HCT116 (cell line): ENCODE data around the gene PDE4B. TPM values are rescaled to one million over a fixed set of nuclear protein-coding genes. Genes with fewer than 3 reads are reported as not detected.

Experiments
- ATAC-seq: fragments of 200-7000 bp; cut with Tn5 transposase; 2 replicates; pipeline ENCODE4 v1.9.1; 2020; ENCODE audit warnings: mild to moderate bottlenecking, moderate library complexity
- BruUV-seq: library from RNA; stranded (reverse); fragments of 400-500 nt; replicated peaks from 2 replicates; lab custom pipeline; 2021; lab: Mats Ljungman, UMichigan
- CTCF ChIA-PET: fragments of 300-600 bp; sonication (Branson Sonifier 250); formaldehyde crosslinking; loops from one replicate; lab custom pipeline; 2021; ENCODE audit warnings: antibody characterized with exemption; lab: Charles Lee
- POLR2A ChIA-PET: fragments of 300-600, 350-600 bp; sonication (Branson Sonifier 250); formaldehyde crosslinking; loops from one replicate; lab custom pipeline; 2021; ENCODE audit warnings: antibody characterized with exemption; lab: Charles Lee
- RAD21 ChIA-PET, 2 experiments: fragments of 300-600 bp; sonication (Branson Sonifier 250); formaldehyde crosslinking; loops; one replicate each; lab custom pipeline; 2023; ENCODE audit warnings: low total read pairs in 2 of 2; ENCODE audit not compliant: uncharacterized antibody in 2 of 2, unreplicated experiment in 2 of 2, low non-redundant PET in 1 of 2; lab: Charles Lee
- DNase-seq: peaks from one replicate; pipeline ENCODE4 v3.0.0-alpha.2; 2010; ENCODE audit warnings: low read depth, low spot score
- H2AFZ ChIP-seq: fragments of 200-600 bp; shearing (Covaris generic), sonication (generic); 2 replicates; pipeline ENCODE4 v1.6.1; 2017; ENCODE audit warnings: low read depth, mixed run types, mixed read lengths, antibody characterized with exemption, low read length; ENCODE audit not compliant: poor library complexity, severe bottlenecking
- H3K27ac ChIP-seq: 2 replicates; pipeline ENCODE4 v1.5.1; 2012; ENCODE audit warnings: low read depth, low read length
- H3K27me3 ChIP-seq: fragments of 200-600 bp; sonication (generic); 2 replicates; pipeline ENCODE4 v1.6.1; 2016; ENCODE audit warnings: mixed run types, low read length, mixed read lengths; ENCODE audit not compliant: insufficient read depth
- H3K36me3 ChIP-seq, 2 experiments: fragments of 200-500 bp in 1 of 2; fragments of 200-600 bp in 1 of 2; sonication (Bioruptor generic) in 1 of 2; sonication (generic) in 1 of 2; 2 replicates each; pipeline versions ENCODE4 v1.5.1 to v1.6.1; 2014 to 2016; ENCODE audit warnings: low read length in 2 of 2, inconsistent platforms in 1 of 2, mixed read lengths in 1 of 2, mixed run types in 1 of 2; ENCODE audit not compliant: insufficient read depth in 2 of 2, control insufficient read depth in 1 of 2
- H3K4me1 ChIP-seq, 2 experiments: fragments of 200-600 bp in 1 of 2; sonication (generic) in 1 of 2; 2 replicates each; pipeline versions ENCODE4 v1.5.1 to v1.6.1; 2012 to 2017; ENCODE audit warnings: low read length in 2 of 2, inconsistent platforms in 1 of 2, mild to moderate bottlenecking in 1 of 2, mixed read lengths in 1 of 2, mixed run types in 1 of 2, moderate library complexity in 1 of 2; ENCODE audit not compliant: insufficient read depth in 2 of 2, control insufficient read depth in 1 of 2
- H3K4me2 ChIP-seq: fragments of 200-600 bp; sonication (generic); 2 replicates; pipeline ENCODE4 v1.6.1; 2017; ENCODE audit warnings: mixed run types, low read length, mixed read lengths
- H3K4me3 ChIP-seq, 2 experiments: fragments of 200-600 bp in 1 of 2; sonication (generic) in 1 of 2; replicated peaks in 1 of 2; 2 replicates each; pipeline ENCODE4 v1.5.1; 2011 to 2016; ENCODE audit warnings: low read length in 2 of 2, control low read depth in 1 of 2, low read depth in 1 of 2, mild to moderate bottlenecking in 1 of 2, mixed read lengths in 1 of 2, mixed run types in 1 of 2
- H3K79me2 ChIP-seq: fragments of 200-600 bp; sonication (generic); 2 replicates; pipeline ENCODE4 v1.6.1; 2017; ENCODE audit warnings: mild to moderate bottlenecking, mixed run types, low read length, moderate library complexity, mixed read lengths; ENCODE audit not compliant: insufficient read depth
- H3K9ac ChIP-seq: fragments of 200-600 bp; sonication (generic); 2 replicates; pipeline ENCODE4 v1.6.1; 2016; ENCODE audit warnings: low read length, mixed read lengths
- H3K9me2 ChIP-seq: fragments of 200-600 bp; sonication (generic), shearing (Covaris generic); 2 replicates; pipeline ENCODE4 v1.6.1; 2017; ENCODE audit warnings: mixed run types, mild to moderate bottlenecking, moderate library complexity; ENCODE audit not compliant: insufficient read depth
- H3K9me3 ChIP-seq, 2 experiments: fragments of 200-500 bp in 1 of 2; fragments of 200-600 bp in 1 of 2; sonication (Bioruptor generic) in 1 of 2; sonication (generic) in 1 of 2; 2 replicates each; pipeline ENCODE4 v1.6.1; 2014 to 2017; ENCODE audit warnings: low read length in 2 of 2, mixed read lengths in 2 of 2, inconsistent platforms in 1 of 2, low read depth in 1 of 2, mild to moderate bottlenecking in 1 of 2, mixed run types in 1 of 2, moderate library complexity in 1 of 2; ENCODE audit not compliant: control insufficient read depth in 1 of 2, insufficient read depth in 1 of 2
- H4K20me1 ChIP-seq: fragments of 200-600 bp; sonication (generic), shearing (Covaris generic); 2 replicates; pipeline ENCODE4 v1.6.1; 2017; ENCODE audit warnings: mixed run types, mild to moderate bottlenecking, moderate library complexity; ENCODE audit not compliant: insufficient read depth
- ATF3 ChIP-seq: IDR thresholded peaks from 2 replicates; pipeline ENCODE4 v1.6.1; 2012
- CEBPB ChIP-seq: IDR thresholded peaks from 2 replicates; pipeline ENCODE4 v1.6.1; 2012; ENCODE audit warnings: low read depth
- EGR1 ChIP-seq: IDR thresholded peaks from 2 replicates; pipeline ENCODE4 v1.6.1; 2012; ENCODE audit warnings: low read depth
- ELF1 ChIP-seq: IDR thresholded peaks from 2 replicates; pipeline ENCODE4 v1.6.1; 2012; ENCODE audit warnings: low read depth, borderline replicate concordance
- EZH2phosphoT487 ChIP-seq: fragments of 200-600 bp; IDR thresholded peaks from 2 replicates; pipeline ENCODE4 v1.6.1; 2018; ENCODE audit warnings: antibody characterized with exemption, borderline replicate concordance
- FOSL1 ChIP-seq: IDR thresholded peaks from 2 replicates; pipeline ENCODE4 v1.6.1; 2012; ENCODE audit warnings: low read depth
- JUND ChIP-seq: IDR thresholded peaks from 2 replicates; pipeline ENCODE4 v1.6.1; 2012
- POLR2A ChIP-seq: IDR thresholded peaks from 2 replicates; pipeline ENCODE4 v1.7.0; 2011; ENCODE audit warnings: borderline replicate concordance; ENCODE audit not compliant: insufficient read depth, insufficient read length; ENCODE audit errors: extremely low read depth
- RAD21 ChIP-seq: IDR thresholded peaks from 2 replicates; pipeline ENCODE4 v1.6.1; 2012; ENCODE audit warnings: low read depth, mild to moderate bottlenecking
- REST ChIP-seq: IDR thresholded peaks from 2 replicates; pipeline ENCODE4 v1.6.1; 2012; ENCODE audit warnings: low read depth
- SIN3A ChIP-seq: IDR thresholded peaks from 2 replicates; pipeline ENCODE4 v1.6.1; 2012; ENCODE audit warnings: low read depth
- SP1 ChIP-seq: IDR thresholded peaks from 2 replicates; pipeline ENCODE4 v1.6.1; 2012; ENCODE audit warnings: low read depth
- SRF ChIP-seq: IDR thresholded peaks from 2 replicates; pipeline ENCODE4 v1.6.1; 2012; ENCODE audit warnings: low read depth
- TCF7L2 ChIP-seq: IDR thresholded peaks from 2 replicates; pipeline ENCODE4 v1.7.0; 2011; ENCODE audit warnings: borderline replicate concordance, inconsistent platforms; ENCODE audit not compliant: insufficient read depth, insufficient read length; ENCODE audit errors: extremely low read depth
- YY1 ChIP-seq: IDR thresholded peaks from 2 replicates; pipeline ENCODE4 v1.6.1; 2011; ENCODE audit warnings: low read length, low read depth, moderate library complexity, mild to moderate bottlenecking; ENCODE audit not compliant: insufficient replicate concordance; ENCODE audit errors: extremely low read depth
- ZBTB33 ChIP-seq: IDR thresholded peaks from 2 replicates; pipeline ENCODE4 v1.6.1; 2011; ENCODE audit warnings: mild to moderate bottlenecking, low read length, moderate library complexity; ENCODE audit not compliant: insufficient replicate concordance; ENCODE audit errors: extremely low read depth
- ZNF274 ChIP-seq: fragments of 200-500 bp; sonication (Bioruptor generic); IDR thresholded peaks from 2 replicates; pipeline ENCODE4 v1.6.1; 2014; ENCODE audit warnings: mild to moderate bottlenecking, low read depth, low read length, inconsistent platforms
- intact Hi-C: fragments of 100-400 bp; cut with micrococcal nuclease; formaldehyde crosslinking; loops from 2 replicates; pipeline ENCODE4 v1.10.0; 2022
- total RNA-seq: library from RNA; stranded (reverse); gene quantifications from one replicate; pipeline ENCODE4 v1.2.1, GENCODE V29; 2021; ENCODE audit not compliant: unreplicated experiment
- TF ChIP-seq, protein P1 (sequence below), 3 experiments: fragments of 200-600 bp in 1 of 3; sonication (generic) in 1 of 3; IDR thresholded peaks in 2 of 3; conservative IDR thresholded peaks in 1 of 3; 2 replicates each; pipeline ENCODE4 v1.5.1; 2012 to 2017; ENCODE audit warnings: low read depth in 2 of 3, low read length in 2 of 3, antibody characterized with exemption in 1 of 3, borderline replicate concordance in 1 of 3, control low read depth in 1 of 3, mild to moderate bottlenecking in 1 of 3, mixed read lengths in 1 of 3, mixed run types in 1 of 3, moderate library complexity in 1 of 3; ENCODE audit not compliant: insufficient read depth in 1 of 3
- TF ChIP-seq, protein P2 (sequence below): IDR thresholded peaks from 2 replicates; pipeline ENCODE4 v1.6.1; 2012

PDE4B gene
- total RNA-seq, 1 experiment from 2014 or later, result 76.9 TPM

GRCh38 chr1:65963156-65963888 lies 170.6 kb downstream of the PDE4B start:
- Histone ChIP-seq H3K4me2 (no peak overlapping the region), H3K4me3 (no peak overlapping the region), H3K9ac (no peak overlapping the region), H3K27ac (no peak overlapping the region), H4K20me1 (no peaks in the 10 kb centered on the region), H3K4me1 (no peaks in the 10 kb centered on the region), H3K9me3 (no peaks in the 10 kb centered on the region), H3K9me2 (no peaks in the 10 kb centered on the region), H3K36me3 (no peaks in the 10 kb centered on the region), H3K27me3 (no peaks in the 10 kb centered on the region), H3K79me2 (no peaks in the 10 kb centered on the region), H2AFZ (no peak overlapping the region)
- RAD21 ChIA-PET, result interaction anchor here in 1 of 2 experiments (1.0 kb wide), 1 partner anchor 279 kb away, joined by 3 read pairs; no protein-coding TSS in a partner anchor
- no TSS peak for BruUV-seq
- intact Hi-C loops, result no loop called here
- DNase-seq (no peak), ATAC-seq (no peak)
- TF ChIP-seq SP1 (no peak), ATF3 (no peak), REST (no peak), EZH2phosphoT487 (no peak), ZBTB33 (no peak), CEBPB (no peak), SRF (no peak), EGR1 (no peak), RAD21 (no peak), YY1 (no peak), SIN3A (no peak), ZNF274 (no peak), ELF1 (no peak), JUND (no peak), POLR2A (no peak), FOSL1 (no peak), TCF7L2 (no peak)
- TF ChIP-seq, protein P1, sequence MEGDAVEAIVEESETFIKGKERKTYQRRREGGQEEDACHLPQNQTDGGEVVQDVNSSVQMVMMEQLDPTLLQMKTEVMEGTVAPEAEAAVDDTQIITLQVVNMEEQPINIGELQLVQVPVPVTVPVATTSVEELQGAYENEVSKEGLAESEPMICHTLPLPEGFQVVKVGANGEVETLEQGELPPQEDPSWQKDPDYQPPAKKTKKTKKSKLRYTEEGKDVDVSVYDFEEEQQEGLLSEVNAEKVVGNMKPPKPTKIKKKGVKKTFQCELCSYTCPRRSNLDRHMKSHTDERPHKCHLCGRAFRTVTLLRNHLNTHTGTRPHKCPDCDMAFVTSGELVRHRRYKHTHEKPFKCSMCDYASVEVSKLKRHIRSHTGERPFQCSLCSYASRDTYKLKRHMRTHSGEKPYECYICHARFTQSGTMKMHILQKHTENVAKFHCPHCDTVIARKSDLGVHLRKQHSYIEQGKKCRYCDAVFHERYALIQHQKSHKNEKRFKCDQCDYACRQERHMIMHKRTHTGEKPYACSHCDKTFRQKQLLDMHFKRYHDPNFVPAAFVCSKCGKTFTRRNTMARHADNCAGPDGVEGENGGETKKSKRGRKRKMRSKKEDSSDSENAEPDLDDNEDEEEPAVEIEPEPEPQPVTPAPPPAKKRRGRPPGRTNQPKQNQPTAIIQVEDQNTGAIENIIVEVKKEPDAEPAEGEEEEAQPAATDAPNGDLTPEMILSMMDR (IDR thresholded peaks at IDR 0.05 in 2 of 3, conservative IDR thresholded peaks at IDR 0.05 in 1 of 3; ENCODE audit: borderline replicate concordance in 1 of 3, insufficient read depth in 1 of 3, low read depth in 2 of 3, low read length in 2 of 3), result no peak
- TF ChIP-seq, protein P2, sequence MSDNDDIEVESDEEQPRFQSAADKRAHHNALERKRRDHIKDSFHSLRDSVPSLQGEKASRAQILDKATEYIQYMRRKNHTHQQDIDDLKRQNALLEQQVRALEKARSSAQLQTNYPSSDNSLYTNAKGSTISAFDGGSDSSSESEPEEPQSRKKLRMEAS, result no peak
- CTCF ChIA-PET, result interaction anchor here (1.1 to 3.3 kb wide), 3 partner anchors 276 to 279 kb away, joined by 8 to 10 read pairs (median 9); no protein-coding TSS in a partner anchor
- POLR2A ChIA-PET, result no interaction called here
